Neural cell (in vitro differentiated cells): Measurements from ENCODE around the gene IMMP1L.

ENCODE experiments used
- EP300 ChIP-seq: fragments of 450-650 bp; conservative IDR thresholded peaks from 2 replicates; pipeline ENCODE4 v1.6.1; 2014; ENCODE audit warnings: antibody characterized with exemption, mild to moderate bottlenecking, moderate library complexity; ENCODE audit not compliant: poor library complexity, severe bottlenecking
- EZH2 ChIP-seq: fragments of 200-600, 300-800 bp; shearing (Covaris generic), sonication (generic); IDR thresholded peaks from 2 replicates; pipeline ENCODE4 v1.6.1; 2014; ENCODE audit warnings: antibody characterized with exemption, low read length, borderline replicate concordance, mild to moderate bottlenecking; ENCODE audit not compliant: insufficient read depth, poor library complexity, severe bottlenecking
- POLR2AphosphoS5 ChIP-seq: IDR thresholded peaks from 2 replicates; pipeline ENCODE4 v1.6.1; 2012
- RAD21 ChIP-seq: fragments of 450-650 bp; conservative IDR thresholded peaks from 2 replicates; pipeline ENCODE4 v1.6.1; 2014; ENCODE audit warnings: antibody characterized with exemption, mild to moderate bottlenecking, moderate library complexity
- SMC3 ChIP-seq: fragments of 450-650 bp; conservative IDR thresholded peaks from 2 replicates; pipeline ENCODE4 v1.6.1; 2014; ENCODE audit warnings: antibody characterized with exemption, mild to moderate bottlenecking, moderate library complexity; ENCODE audit not compliant: poor library complexity
- TAF1 ChIP-seq: IDR thresholded peaks from 2 replicates; pipeline ENCODE4 v1.6.1; 2012; ENCODE audit warnings: low read depth
- TF ChIP-seq, protein P1 (sequence below): fragments of 450-650 bp; IDR thresholded peaks from 2 replicates; pipeline ENCODE4 v1.5.1; 2014; ENCODE audit warnings: antibody characterized with exemption, mild to moderate bottlenecking, moderate library complexity; ENCODE audit not compliant: poor library complexity, severe bottlenecking
- TF ChIP-seq, protein P2 (sequence below): IDR thresholded peaks from 2 replicates; pipeline ENCODE4 v1.6.1; 2012; ENCODE audit warnings: borderline replicate concordance

GRCh38 chr11:31555938-31556337 lies 46.5 kb upstream of the IMMP1L start:
- TF ChIP-seq EP300 = peak; percentile 64
- TF ChIP-seq, protein P1, sequence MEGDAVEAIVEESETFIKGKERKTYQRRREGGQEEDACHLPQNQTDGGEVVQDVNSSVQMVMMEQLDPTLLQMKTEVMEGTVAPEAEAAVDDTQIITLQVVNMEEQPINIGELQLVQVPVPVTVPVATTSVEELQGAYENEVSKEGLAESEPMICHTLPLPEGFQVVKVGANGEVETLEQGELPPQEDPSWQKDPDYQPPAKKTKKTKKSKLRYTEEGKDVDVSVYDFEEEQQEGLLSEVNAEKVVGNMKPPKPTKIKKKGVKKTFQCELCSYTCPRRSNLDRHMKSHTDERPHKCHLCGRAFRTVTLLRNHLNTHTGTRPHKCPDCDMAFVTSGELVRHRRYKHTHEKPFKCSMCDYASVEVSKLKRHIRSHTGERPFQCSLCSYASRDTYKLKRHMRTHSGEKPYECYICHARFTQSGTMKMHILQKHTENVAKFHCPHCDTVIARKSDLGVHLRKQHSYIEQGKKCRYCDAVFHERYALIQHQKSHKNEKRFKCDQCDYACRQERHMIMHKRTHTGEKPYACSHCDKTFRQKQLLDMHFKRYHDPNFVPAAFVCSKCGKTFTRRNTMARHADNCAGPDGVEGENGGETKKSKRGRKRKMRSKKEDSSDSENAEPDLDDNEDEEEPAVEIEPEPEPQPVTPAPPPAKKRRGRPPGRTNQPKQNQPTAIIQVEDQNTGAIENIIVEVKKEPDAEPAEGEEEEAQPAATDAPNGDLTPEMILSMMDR = no peak
- TF ChIP-seq, protein P2, sequence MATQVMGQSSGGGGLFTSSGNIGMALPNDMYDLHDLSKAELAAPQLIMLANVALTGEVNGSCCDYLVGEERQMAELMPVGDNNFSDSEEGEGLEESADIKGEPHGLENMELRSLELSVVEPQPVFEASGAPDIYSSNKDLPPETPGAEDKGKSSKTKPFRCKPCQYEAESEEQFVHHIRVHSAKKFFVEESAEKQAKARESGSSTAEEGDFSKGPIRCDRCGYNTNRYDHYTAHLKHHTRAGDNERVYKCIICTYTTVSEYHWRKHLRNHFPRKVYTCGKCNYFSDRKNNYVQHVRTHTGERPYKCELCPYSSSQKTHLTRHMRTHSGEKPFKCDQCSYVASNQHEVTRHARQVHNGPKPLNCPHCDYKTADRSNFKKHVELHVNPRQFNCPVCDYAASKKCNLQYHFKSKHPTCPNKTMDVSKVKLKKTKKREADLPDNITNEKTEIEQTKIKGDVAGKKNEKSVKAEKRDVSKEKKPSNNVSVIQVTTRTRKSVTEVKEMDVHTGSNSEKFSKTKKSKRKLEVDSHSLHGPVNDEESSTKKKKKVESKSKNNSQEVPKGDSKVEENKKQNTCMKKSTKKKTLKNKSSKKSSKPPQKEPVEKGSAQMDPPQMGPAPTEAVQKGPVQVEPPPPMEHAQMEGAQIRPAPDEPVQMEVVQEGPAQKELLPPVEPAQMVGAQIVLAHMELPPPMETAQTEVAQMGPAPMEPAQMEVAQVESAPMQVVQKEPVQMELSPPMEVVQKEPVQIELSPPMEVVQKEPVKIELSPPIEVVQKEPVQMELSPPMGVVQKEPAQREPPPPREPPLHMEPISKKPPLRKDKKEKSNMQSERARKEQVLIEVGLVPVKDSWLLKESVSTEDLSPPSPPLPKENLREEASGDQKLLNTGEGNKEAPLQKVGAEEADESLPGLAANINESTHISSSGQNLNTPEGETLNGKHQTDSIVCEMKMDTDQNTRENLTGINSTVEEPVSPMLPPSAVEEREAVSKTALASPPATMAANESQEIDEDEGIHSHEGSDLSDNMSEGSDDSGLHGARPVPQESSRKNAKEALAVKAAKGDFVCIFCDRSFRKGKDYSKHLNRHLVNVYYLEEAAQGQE = no peak
- peak; percentile 54 for TF ChIP-seq POLR2AphosphoS5
- no peak for TF ChIP-seq EZH2
- no peak for TF ChIP-seq SMC3
- TF ChIP-seq RAD21 = no peak
- no peak for TF ChIP-seq TAF1
